NB4 (cell line): ENCODE results near the gene GAL3ST1.
"Not testable (repeated sequence)": the region's sequence is repeated elsewhere in the genome, so short reads cannot be mapped to it uniquely, and the experiment has no call there.

Experiments
- POLR2A ChIP-seq: IDR thresholded peaks from 2 replicates; pipeline ENCODE4 v1.6.1; 2011; ENCODE audit warnings: mild to moderate bottlenecking; ENCODE audit not compliant: insufficient read length; ENCODE audit errors: extremely low read depth
- TF ChIP-seq, protein P1 (sequence below): IDR thresholded peaks from one replicate; pipeline ENCODE4 v1.5.1; 2012; ENCODE audit warnings: low read depth, low read length

DNA sequence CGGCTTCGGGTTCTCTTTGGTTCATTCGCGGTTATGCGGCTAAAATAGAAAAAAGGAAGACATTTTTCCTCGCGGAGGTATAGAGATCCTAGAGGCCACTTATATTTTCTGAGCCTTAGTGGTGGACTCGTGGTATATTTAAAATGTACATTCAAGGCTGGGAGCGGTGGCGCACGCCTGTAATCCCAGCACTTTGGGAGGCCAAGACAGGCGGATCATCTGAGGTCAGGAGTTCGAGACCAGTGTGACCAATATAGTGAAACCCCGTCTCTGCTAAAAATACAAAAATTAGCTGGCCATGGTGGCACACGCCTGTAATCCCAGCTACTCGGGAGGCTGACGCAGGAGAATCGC is 17.9 kb upstream of the GAL3ST1 start:
- TF ChIP-seq POLR2A, result not testable (repeated sequence)
- TF ChIP-seq, protein P1, sequence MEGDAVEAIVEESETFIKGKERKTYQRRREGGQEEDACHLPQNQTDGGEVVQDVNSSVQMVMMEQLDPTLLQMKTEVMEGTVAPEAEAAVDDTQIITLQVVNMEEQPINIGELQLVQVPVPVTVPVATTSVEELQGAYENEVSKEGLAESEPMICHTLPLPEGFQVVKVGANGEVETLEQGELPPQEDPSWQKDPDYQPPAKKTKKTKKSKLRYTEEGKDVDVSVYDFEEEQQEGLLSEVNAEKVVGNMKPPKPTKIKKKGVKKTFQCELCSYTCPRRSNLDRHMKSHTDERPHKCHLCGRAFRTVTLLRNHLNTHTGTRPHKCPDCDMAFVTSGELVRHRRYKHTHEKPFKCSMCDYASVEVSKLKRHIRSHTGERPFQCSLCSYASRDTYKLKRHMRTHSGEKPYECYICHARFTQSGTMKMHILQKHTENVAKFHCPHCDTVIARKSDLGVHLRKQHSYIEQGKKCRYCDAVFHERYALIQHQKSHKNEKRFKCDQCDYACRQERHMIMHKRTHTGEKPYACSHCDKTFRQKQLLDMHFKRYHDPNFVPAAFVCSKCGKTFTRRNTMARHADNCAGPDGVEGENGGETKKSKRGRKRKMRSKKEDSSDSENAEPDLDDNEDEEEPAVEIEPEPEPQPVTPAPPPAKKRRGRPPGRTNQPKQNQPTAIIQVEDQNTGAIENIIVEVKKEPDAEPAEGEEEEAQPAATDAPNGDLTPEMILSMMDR, result not testable (repeated sequence)
